HUES48 (cell line): ENCODE measurements around the gene FEM1B.
A peak's percentile ranks its signal among the peaks of the same experiment; 100 is the strongest.
"Not testable (repeated sequence)": the region's sequence is repeated elsewhere in the genome, so short reads cannot be mapped to it uniquely, and the experiment has no call there.

Experiments used
- H3K27ac ChIP-seq: one replicate; pipeline ENCODE4 v1.7.0; 2013; ENCODE audit warnings: low read depth, low read length, inconsistent platforms
- H3K27me3 ChIP-seq: 2 replicates; pipeline ENCODE4 v1.6.1; 2013; ENCODE audit warnings: mild to moderate bottlenecking, low read length; ENCODE audit not compliant: control insufficient read depth, insufficient read depth
- H3K36me3 ChIP-seq: 2 replicates; pipeline ENCODE4 v1.6.1; 2013; ENCODE audit warnings: low read length; ENCODE audit not compliant: control insufficient read depth, insufficient read depth
- H3K4me1 ChIP-seq: 2 replicates; pipeline ENCODE4 v1.6.1; 2013; ENCODE audit warnings: mild to moderate bottlenecking, low read length; ENCODE audit not compliant: control insufficient read depth, insufficient read depth
- H3K4me3 ChIP-seq: 2 replicates; pipeline ENCODE4 v1.5.1; 2013; ENCODE audit warnings: mild to moderate bottlenecking, low read depth, low read length
- H3K9ac ChIP-seq: 2 replicates; pipeline ENCODE4 v1.6.1; 2013; ENCODE audit warnings: mild to moderate bottlenecking, low read depth, low read length, moderate library complexity
- H3K9me3 ChIP-seq: 2 replicates; pipeline ENCODE4 v1.6.1; 2013; ENCODE audit warnings: low read length; ENCODE audit not compliant: control insufficient read depth, insufficient read depth

Gene FEM1B

DNA sequence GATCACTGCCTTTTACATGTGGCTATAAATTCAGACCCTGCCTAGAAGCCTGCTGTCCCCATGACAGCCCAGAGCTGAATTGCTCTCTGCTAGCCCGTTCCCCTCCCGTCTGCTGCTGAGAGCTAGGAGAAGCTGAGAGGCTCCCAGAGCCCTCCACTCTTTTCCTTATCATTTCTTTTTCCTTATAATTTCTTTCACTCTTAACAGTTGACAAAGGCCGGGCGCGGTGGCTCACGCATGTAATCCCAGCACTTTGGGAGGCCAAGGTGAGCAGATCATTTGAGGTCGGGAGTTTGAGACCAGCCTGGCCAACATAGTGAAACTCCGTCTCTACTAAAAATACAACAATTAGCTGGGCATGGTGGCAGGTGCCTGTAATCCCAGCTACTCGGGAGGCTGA, 43.0 kb upstream of the FEM1B start:
- H3K4me1 ChIP-seq, H3K36me3 ChIP-seq, H3K4me3 ChIP-seq, H3K27me3 ChIP-seq, H3K9ac ChIP-seq, H3K9me3 ChIP-seq, H3K27ac ChIP-seq: not testable (repeated sequence)

DNA sequence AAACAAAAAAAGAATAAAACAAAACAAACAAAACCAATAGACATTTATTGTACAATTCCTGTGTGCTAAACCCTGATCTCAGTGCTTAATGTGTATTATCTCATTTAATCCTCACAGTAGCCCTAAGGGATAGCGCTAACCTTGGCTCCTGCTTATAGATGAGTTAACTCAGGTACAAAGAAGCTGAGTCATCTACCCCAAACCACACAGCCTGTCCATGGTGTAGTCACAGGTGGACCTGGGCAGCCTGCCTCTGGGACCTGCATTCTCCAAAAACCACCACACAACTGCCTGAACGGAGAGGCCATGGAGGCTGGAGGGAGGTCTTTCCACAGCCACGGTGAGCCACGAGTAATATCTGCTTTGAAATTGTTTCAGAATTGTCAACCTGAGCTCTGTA, 42.5 kb upstream of the FEM1B start:
- no peaks in the 10 kb centered on the region for H3K36me3 ChIP-seq
- no peak overlapping the region for H3K4me3 ChIP-seq
- H3K27me3 ChIP-seq: peaks cover 8% of the 10 kb centered on the region
- no peak overlapping the region for H3K27ac ChIP-seq
- H3K9ac ChIP-seq: no peak overlapping the region
- peaks cover 4% of the 10 kb centered on the region for H3K4me1 ChIP-seq
- no peaks in the 10 kb centered on the region for H3K9me3 ChIP-seq

- Histone ChIP-seq H3K4me3 (no peak overlapping the region), H3K9me3 (no peaks in the 10 kb centered on the region), H3K36me3 (no peaks in the 10 kb centered on the region), H3K27me3 (no peaks in the 10 kb centered on the region), H3K9ac (no peak overlapping the region), H3K27ac (no peak overlapping the region), H3K4me1 (no peaks in the 10 kb centered on the region)
Measured at GRCh38 chr15:68239025-68239424, 38.5 kb upstream of the FEM1B start.

GRCh38 chr15:68241088-68241935, 36.2 kb upstream of the FEM1B start:
- H3K4me3 ChIP-seq: no peak overlapping the region
- no peaks in the 10 kb centered on the region for H3K27me3 ChIP-seq
- no peaks in the 10 kb centered on the region for H3K9me3 ChIP-seq
- no peaks in the 10 kb centered on the region for H3K36me3 ChIP-seq
- no peak overlapping the region for H3K9ac ChIP-seq
- no peaks in the 10 kb centered on the region for H3K4me1 ChIP-seq
- no peak overlapping the region for H3K27ac ChIP-seq

DNA sequence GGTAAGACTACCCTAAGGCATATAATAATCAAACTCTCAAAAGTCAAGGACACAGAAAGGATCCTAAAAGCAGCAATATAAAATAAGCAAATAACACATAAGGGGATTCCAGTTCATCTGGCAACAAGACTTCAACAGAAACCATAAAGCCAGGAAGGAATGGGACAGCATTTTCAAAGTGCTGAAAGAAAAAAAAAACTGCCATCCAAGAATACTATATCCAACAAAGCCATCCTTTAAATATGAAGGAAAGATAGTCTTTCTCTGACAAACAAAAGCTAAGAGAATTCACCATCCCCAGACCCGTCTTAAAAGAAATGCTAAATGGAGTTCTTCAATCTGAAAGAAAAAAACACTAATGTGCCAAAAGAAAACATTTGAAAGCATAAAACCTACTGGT, 33.3 kb upstream of the FEM1B start:
- Histone ChIP-seq H3K36me3 (no peaks in the 10 kb centered on the region), H3K9me3 (no peaks in the 10 kb centered on the region), H3K4me1 (no peaks in the 10 kb centered on the region), H3K27ac (no peak overlapping the region), H3K4me3 (no peak overlapping the region), H3K9ac (no peak overlapping the region), H3K27me3 (no peaks in the 10 kb centered on the region)

DNA sequence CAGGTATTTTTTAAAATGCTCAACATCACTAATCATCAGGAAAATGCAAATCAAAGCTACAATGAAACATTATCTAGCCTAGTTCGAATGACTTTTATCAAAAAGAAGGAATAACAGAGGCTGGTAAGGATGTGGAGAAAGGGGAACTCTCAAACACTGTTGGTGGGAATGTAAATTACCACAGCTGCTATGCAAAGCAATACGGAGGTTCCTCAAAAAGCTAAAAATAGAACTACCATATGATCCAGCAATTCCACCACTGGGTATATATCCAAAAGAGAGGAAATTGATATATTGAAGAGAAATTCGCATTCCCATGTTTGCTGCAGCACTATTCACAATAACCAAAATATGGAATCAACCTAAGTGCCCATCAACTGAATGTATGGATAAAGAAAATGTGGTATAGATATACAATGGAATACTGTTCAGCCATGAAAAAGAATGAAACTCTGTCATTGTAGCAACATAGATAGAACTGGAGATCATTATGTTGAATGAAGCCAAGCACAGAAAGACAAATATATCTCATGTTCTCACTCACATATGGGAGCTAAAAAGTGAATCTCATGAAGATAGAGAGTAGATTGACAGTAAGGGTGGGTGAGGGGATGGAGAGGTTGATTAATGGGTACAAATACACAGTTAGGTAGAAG, 28.4 kb upstream of the FEM1B start:
- H3K27ac ChIP-seq: no peak overlapping the region

GRCh38 chr15:68252925-68253534, 24.5 kb upstream of the FEM1B start:
- Histone ChIP-seq H3K27me3 (no peaks in the 10 kb centered on the region), H3K4me1 (peaks cover 14% of the 10 kb centered on the region), H3K36me3 (no peaks in the 10 kb centered on the region), H3K27ac (no peak overlapping the region), H3K9me3 (no peaks in the 10 kb centered on the region), H3K9ac (no peak overlapping the region), H3K4me3 (no peak overlapping the region)

More for the DNA sequence above, 28.4 kb upstream of the FEM1B start:
- no peaks in the 10 kb centered on the region for H3K27me3 ChIP-seq
- H3K9me3 ChIP-seq: no peaks in the 10 kb centered on the region
- H3K36me3 ChIP-seq: no peaks in the 10 kb centered on the region
- no peak overlapping the region for H3K9ac ChIP-seq
- H3K4me1 ChIP-seq: peaks cover 4% of the 10 kb centered on the region; the same call in 1 of the 2 replicates
- no peak overlapping the region for H3K4me3 ChIP-seq

GRCh38 chr15:68256675-68257450, 20.7 kb upstream of the FEM1B start:
- Histone ChIP-seq H3K4me1 (peaks cover 14% of the 10 kb centered on the region), H3K9me3 (no peaks in the 10 kb centered on the region), H3K4me3 (peak overlapping the region; percentile 61), H3K9ac (peak overlapping the region; percentile 87), H3K27me3 (no peaks in the 10 kb centered on the region), H3K27ac (peak overlapping the region; percentile 86), H3K36me3 (no peaks in the 10 kb centered on the region)

DNA sequence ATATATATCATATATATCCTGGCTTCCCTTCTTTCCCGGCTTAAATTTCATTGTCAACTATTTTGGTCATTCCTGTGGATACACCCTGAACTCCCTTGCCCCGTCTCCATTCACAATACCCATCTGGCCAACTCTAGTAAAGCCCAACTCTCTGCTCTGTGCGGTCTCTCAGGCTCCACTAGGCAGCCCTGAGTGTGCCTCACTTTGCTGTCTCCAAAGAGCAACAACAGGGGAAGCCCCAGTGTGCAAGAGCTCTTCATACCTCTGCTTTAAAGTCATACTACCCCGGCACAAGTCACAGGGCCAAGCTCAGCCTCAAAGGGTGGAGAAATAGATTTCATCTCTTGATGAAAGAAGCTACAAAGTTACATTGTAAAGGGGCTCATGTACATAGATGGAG, 18.9 kb upstream of the FEM1B start:
- Histone ChIP-seq H3K27ac (no peak overlapping the region), H3K27me3 (no peaks in the 10 kb centered on the region), H3K9me3 (no peaks in the 10 kb centered on the region), H3K9ac (no peak overlapping the region), H3K4me1 (peaks cover 25% of the 10 kb centered on the region), H3K36me3 (no peaks in the 10 kb centered on the region), H3K4me3 (no peak overlapping the region)

DNA sequence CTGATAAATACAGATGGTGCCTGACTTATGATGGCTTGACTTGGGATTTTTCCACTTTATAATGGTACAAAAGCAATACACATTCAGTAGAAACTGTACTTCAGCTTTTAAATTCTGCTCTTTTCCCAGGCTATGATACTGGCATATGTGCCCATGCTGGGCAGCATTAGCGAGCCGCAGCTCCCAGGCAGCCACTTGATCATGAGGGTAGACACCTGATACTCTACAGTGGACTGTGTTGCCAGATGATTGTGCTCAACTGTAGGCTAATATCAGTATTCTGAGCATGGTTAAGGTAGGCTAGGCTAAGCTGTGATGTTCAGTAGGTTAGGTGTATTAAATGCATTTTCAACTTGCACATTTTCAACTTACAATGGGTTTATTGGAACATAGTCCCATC, 17.7 kb upstream of the FEM1B start:
- no peaks in the 10 kb centered on the region for H3K36me3 ChIP-seq
- no peak overlapping the region for H3K4me3 ChIP-seq
- H3K27ac ChIP-seq: no peak overlapping the region
- no peaks in the 10 kb centered on the region for H3K9me3 ChIP-seq
- H3K27me3 ChIP-seq: no peaks in the 10 kb centered on the region
- no peak overlapping the region for H3K9ac ChIP-seq
- H3K4me1 ChIP-seq: peaks cover 37% of the 10 kb centered on the region
